Fibroblast of upper back skin (primary cell): ENCODE data around the gene ZSCAN10.
"Not testable (repeated sequence)": the region's sequence is repeated elsewhere in the genome, so short reads cannot be mapped to it uniquely, and the experiment has no call there.

Experiments
- DNase-seq: peaks from one replicate; pipeline ENCODE4 v3.0.0-alpha.2; 2013

ZSCAN10 gene

DNA sequence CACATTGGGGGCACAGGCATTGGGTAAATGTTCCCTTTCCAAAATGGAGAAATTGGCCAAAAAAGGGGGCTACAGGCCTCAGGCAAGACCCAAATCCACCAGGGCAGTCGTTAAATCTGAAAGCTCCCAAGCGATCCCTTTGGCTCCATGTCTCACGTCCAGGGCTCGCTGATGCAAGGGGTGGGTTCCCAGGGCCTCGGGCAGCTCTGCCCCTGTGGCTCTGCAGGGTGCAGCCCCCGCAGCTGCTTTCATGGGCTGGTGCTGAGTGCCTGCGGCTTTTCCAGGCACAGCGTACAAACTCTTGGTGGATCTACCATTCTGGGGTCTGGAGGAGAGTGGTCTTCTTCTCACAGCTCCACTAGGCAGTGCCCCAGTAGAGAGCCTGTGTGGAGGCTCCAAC is 15.7 kb downstream of the ZSCAN10 start:
- DNase-seq: not testable (repeated sequence)

DNA sequence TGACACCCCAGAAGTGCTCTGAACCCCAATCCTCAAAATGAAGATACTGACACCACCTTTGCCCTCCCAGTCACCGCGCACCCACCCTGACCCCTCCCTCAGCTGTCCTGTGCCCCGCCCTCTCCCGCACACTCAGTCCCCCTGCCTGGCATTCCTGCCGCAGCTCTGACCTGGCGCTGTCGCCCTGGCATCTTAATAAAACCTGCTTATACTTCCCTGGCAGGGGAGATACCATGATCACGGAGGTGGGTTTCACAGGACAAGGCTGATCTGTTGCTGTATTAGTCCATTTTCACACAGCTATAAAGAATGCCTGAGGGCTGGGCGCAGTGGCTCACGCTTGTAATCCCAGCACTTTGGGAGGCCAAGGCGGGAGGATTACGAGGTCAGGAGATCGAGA is 17.1 kb downstream of the ZSCAN10 start:
- DNase-seq: not testable (repeated sequence)

DNA sequence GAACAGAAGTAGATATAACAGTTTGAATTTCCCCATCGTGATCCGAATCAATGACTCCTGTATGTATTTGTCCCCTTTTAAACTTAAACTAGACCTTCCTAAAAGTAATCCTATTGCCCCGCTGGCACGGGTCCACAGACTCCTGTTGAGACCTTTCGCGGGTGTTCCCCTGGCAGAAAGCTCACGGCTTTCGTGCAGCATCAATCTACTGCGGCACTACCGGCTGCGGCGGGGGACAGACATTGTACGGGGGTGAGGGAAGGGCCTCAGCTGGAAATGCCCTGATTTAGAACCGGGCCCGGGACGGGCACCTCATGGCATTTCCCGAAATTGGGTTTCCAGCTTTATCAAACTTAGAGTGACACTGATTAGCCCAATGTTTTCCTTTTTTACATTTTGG is 19.1 kb downstream of the ZSCAN10 start:
- no peak for DNase-seq

DNA sequence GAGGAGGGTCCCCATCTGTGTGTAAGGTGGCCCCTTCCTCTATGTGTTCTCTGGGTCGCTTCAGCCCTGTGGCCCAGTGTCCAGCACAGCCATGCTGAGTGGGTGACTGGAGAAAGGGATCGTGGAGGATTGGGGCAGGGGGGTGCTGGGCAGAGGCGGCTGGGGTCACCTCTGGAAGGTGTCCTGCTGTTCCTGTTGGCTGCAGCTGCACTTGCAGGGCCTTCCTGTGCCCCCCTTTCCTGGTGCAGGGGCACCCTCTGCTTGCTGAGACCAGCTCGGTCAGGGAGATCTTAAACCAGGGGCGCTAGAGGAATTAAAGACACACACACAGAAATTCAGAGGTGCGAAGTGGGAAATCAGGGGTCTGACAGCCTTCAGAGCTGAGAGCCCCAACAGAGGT is 22.5 kb downstream of the ZSCAN10 start:
- DNase-seq: no peak

DNA sequence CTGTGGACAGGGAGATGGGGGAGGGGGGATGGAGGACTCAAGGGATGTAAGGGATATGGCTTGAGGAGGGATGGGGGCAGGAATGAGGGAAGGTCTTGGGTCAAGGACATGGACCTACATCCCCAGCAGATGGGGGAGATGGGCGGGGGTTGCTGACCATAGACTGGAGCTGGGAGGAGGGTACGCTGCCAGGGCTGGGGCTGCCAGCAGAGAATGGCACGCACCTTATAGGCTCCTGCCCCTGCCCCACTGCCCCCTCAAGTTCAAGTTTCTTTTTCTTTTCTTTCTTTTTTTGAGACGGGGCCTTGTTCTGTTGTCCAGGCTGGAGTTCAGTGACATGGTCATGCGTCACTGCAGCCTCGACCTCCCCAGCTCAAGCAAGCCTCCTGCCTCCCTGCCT is 23.1 kb downstream of the ZSCAN10 start:
- DNase-seq: not testable (repeated sequence)

DNA sequence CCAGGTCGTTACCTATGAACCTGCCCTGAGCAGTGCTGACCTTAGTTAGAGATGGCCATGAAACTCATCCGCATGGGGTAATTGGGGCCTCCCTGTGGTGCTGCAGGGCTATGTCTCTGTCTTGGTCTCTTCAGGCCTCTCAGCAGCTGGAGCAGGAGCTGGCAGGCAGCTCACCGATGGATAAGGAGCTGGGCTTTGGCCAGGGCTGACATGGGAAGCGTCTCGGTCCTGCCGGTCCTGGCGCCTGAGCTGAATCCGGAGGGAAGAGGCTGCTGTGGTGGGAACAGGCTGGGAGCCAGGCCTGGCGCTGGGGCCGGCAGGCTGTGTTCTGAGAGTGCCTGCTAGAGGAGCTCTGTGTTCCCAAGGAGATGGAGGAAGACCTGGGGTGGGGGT is 23.6 kb downstream of the ZSCAN10 start:
- no peak for DNase-seq

DNA sequence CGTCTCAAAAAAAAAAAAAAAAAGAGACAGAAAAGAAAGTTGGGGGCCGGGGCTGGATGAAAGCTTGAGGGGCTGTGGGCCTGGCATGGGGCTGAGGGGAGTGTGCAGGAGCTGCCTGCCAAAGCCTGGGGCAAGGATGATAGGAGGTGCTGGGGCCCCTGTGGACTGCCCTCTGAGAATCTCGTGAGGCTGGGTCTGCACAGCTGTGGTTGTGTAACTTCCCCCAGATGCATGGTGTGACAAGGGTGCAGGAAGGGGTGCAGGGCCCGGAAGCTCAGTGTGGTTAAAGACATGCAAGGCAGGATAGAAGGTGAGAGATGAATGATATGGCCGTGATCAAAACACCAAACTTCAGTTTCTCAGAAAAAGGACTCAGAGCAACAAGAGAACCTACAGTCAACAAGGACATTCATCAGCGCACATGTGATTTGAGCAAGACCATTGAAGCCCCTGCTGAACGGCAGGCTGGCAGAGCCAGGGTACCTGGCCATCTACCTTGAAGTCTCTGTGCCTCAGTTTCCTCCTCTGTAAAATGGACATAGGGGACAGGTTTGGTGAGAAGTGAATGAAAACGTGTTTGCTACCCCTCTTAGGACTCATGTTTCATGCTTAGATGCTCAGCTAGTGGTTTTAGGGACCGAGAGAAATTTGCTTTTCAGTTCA is 24.1 kb downstream of the ZSCAN10 start:
- no peak for DNase-seq

DNA sequence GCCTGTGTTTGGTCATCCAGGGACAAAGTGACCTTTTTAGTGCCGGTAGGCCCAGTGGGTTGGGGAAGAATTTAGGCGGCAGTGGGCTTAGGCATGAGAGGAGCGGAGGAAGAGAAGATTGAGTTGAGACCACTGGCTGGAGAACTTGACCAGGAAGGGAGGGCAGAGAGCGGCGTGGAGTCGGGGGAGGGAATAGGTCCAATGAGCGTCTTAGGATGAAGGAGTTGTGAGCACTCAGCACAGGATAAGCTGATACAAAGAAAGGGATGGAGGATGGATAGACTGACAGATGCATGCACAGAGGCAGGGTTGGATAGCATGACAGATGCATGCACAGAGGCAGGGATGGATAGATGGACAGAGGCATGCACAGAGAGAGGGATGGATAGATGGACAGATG is 25.6 kb downstream of the ZSCAN10 start:
- no peak for DNase-seq

DNA sequence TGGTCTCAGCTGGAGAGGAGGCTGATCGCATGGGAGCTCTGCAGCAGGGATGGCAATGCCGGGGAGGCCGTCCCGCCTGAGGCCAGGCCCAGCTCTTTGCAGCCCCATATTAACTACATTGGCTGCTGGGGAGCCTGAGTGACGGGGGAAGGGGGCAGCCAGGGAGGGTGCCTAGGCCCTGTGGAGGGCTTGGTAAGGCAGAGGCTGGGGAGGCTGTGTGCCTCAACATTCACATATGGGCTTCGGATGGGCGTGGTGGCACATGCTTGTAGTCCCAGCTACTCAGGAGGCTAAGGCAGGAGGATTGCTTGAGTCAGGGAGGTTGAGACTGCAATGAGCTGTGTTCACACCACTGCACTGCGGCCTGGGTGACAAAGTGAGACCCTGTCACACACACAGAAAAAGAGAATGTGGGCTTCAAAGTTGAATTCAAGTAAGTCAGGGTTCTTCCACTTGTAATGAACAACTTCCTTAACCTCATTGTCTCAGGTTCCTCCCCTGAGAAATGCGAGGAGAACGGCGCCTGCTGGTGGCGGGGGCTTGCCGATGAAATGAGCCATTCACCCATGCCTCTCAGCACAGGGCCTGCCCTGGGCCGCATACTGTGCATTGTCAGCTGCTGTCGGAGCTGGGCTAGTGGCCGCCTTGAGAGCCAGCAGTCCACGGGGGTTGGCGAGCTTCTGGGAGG is 26.4 kb downstream of the ZSCAN10 start:
- DNase-seq: not testable (repeated sequence)

DNA sequence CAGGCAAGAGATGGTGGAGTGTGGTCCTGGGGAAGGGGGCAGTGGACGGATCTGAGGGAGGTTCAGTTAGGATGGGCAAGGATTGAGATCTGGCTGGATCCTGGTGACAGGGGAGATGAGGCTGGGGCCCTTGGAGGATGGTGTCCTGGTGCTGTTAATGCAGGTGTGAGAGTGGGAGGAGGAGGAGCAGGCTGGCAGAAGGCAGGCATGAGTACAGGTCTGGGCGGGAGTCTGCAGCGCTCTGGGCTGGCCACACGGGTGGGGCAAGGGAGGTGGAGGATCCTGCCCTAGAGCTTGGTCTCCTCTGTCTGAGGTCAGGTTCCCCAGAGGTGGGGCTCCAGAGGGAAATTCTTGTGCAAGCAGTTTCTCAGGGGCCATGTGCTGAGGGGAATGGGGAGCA is 26.9 kb downstream of the ZSCAN10 start:
- DNase-seq: not testable (repeated sequence)

DNA sequence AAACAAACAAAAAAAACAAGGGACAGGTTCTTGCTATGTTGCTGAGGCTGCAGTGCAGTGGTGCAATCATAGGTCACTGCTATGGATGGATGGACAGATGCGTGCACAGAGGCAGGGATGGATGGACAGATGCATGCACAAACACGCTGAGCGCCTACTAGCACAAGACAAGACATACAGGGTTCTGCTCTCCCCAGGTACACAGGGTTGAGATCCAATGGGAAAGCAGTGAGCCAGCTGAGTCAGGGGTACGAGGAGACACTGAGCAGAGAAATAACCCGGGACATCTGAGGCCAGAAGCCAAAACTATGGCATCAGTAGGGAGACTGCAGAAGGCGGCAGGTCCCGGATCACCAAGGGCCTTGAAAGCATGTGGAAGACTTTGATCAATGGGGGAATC is 27.4 kb downstream of the ZSCAN10 start:
- no peak for DNase-seq

DNA sequence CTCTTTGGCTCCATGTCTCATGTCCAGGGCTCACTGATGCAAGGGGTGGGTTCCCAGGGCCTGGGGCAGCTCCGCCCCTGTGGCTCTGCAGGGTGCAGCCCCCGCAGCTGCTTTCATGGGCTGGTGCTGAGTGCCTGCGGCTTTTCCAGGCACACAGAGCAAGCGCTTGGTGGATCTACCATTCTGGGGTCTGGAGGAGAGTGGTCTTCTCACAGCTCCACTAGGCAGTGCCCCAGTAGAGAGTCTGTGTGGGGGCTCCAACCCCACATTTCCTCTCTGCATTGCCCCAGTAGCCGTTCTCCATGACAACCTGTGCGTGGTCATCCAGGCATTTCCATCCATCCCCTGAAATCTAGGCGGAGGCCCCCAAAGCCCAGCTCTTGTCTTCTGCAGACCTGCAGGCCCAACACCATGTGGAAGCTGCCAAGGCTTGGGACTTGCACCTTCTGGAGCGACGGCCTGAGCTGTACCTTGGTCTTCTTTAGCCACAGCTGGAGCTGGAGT is 28.4 kb downstream of the ZSCAN10 start:
- DNase-seq: no peak

DNA sequence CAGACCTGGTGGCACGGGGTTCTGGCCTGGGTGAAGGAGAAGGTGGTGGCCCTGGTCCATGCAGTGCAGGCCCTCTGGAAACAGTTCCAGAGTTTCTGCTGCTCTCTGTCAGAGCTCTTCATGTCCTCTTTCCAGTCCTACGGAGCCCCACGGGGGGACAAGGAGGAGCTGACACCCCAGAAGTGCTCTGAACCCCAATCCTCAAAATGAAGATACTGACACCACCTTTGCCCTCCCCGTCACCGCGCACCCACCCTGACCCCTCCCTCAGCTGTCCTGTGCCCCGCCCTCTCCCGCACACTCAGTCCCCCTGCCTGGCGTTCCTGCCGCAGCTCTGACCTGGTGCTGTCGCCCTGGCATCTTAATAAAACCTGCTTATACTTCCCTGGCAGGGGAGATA is 29.9 kb downstream of the ZSCAN10 start:
- not testable (repeated sequence) for DNase-seq

DNA sequence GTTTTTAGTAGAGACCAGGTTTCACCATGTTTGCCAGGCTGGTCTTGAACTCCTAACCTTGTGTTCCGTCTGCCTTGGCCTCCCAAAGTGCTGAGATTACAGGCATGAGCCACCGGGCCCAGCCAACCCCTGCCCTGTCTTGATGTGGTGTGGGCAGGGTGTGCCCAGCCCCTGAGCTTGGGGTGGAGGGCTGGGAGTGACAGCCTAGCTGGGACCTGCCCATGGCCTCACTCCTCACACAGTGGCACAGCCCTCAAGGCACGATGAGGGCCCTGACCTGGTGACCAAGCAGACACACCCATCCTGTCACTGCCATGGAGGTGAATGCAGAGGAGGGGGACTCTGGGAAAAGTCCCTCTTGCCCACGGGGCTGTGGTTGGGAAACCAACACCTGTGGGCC is 30.6 kb downstream of the ZSCAN10 start:
- no peak for DNase-seq

DNA sequence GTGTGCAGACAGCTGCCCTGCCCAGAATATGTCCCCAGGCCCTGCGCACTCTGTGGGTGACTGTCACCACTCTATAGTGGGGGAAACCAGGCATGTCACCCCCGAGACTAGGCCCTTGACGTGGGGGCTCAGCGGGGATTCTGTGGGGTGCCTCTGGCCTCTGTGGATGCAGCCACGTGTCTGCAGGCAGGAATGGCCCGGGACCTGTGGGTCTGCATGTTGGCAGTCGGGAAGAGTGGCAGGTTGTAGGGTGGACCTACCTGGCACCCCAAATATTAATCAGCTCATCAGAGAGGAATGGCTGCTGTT is 32.7 kb downstream of the ZSCAN10 start:
- DNase-seq: no peak

DNA sequence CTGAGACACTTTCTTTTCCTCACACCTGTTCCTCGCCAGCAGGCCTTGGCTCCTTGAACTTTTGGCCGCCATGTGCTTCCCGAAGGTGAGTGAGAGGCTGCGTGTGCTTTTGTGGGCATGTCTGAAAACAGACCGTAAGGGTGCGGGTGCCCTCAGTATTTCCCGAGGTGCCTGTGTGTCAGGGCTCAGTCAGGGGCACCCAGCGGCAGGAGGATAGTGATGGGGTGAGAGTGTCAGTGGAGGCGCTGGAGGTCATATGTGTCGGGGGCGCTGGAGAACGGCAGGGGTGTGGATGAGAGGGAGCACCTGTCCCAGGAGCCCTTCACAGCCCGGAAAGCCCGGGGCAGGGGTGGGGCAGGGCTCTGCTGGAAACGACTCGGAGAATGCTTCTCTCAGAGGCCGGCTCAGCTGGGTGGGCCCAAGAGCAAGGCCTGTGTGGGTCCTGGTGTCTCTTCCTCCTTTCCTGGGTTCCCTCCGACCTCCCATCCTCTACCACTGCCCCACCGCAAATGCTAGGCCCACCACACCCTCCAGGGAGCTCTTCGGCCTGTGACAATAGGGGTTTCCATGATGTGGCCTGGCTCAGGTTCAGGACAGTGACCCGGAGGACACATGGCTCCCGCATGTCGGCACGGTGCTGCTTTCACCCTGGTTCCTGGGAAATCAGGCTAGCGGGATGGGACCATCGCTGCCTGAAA is 33.2 kb downstream of the ZSCAN10 start:
- no peak for DNase-seq

DNA sequence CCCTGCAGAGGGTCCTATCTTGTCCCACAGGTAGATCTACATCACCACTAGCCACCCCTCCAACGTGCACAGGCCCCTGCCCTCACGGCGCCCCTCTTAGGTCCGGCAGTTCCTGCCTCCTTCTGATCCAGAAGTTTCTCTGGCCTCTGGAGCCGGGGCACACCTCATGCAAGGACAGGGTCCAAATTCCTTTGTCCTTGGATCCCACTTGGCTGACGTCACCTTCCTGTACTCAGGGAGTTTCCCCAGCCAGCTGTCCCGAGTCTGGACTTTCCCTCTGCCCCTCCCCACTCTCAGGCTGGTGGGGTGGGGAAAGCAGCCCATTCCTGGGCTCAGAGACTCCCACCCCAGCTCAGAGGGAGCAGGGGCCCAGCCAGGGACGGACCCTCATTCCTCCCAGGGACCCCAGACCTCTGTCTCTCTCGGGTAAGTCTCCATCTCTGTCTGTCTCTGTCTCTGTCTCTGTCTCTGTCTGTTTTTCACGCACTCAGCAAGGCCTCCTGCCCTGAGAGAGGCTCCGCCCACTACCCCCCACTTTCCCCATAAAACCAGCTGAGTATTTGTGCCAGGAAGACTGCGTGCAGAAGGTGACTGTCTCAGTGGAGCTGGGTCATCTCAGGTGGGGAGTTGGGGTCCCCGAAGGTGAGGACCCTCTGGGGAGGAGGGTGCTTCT is 33.9 kb downstream of the ZSCAN10 start, which contains the start of gene IL32:
IL32 (plus strand) TSS at position 572 of the 673 bp plus-strand sequence. CDS start 172 bp downstream, outside the sequence.
- peak; percentile 76 for DNase-seq

DNA sequence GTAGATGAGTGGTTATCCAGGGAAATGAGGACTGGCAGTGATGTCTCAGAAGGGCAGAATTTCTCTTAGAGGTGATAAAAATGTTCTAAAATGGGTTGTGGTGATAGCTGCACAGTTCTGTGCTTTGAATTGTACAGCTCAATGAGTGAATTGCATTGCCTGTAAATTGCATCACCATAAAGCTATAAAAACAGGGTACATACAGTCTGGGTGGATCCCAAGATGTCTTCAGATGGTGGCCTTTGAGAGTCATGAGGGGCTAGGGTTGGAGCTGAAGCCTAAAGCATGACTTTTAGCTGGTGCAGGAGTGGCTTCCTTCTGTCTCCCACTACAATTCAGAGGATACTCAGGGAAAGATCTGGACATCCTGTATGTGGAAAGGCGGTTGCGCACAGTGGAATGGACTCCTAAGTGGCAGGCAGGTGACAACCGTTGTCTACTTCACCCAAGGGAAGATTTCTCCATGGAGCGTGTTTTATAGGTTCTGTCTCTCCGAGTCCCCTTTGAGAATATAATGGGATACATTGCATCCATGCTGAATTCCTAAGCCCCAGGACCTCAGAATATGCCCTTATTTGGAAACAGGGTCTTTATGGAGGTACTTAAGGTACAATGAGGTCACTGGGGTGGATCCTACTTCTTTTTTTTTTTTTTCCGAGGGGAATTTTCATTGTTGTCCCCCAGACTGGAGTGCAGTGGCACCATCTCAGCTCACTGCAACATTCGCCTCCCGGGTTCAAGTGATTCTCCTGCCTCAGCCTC is 35.3 kb downstream of the ZSCAN10 start:
- DNase-seq: peak; percentile 17

DNA sequence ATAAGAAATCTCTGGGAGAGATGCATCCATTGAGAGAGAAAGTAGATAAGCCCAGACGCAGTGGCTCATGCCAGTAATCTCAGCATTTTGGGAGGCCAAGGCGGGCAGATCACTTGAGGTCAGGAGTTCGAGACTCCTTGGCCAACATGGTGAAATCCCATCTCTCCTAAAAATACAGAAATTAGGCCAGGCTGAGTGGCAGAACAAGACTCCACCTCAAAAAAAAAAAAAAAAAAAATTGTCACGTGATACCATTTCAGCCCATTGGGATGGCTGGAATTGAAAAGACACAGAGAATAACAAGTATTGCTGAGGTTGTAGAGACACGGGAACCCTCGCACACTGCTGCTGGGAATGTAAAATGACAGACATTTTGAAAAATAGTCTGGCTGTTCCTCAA is 36.5 kb downstream of the ZSCAN10 start:
- DNase-seq: no peak

DNA sequence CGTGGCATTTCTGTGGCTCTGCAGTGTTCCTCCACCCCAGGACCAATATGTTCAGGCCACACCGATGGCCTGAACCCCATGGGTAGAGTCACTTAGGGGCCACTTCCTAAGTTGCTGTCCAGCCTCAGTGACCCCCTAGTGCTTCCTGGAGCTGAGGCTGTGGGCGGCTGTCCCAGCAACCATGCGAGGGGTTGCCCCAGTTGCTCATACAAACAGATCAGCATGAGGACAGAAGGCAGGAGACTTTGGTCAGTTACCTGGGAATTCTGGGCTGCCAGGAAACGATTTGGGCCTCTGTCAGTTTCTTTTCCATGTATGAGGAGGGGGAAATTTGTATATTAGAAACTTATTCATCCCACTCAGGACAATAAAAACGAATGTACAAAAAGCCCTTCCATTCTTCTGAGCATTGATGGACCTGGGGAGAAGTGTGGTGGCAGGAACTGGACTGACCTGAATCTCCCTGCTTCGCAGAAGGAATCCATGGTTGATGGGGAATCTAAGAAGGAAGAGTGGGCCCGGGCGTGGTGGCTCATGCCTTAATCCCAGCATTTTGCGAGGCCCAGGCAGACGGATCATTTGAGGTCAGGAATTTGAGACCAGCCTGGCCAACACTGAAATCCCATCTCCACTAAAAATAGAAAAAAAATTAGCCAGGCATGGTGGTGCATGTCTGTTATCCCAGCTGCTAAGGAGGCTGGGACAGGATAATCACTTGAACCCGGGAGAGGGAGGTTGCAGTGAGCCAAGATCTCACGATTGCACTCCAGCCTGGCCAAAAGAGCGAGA is 38.6 kb downstream of the ZSCAN10 start:
- no peak for DNase-seq

DNA sequence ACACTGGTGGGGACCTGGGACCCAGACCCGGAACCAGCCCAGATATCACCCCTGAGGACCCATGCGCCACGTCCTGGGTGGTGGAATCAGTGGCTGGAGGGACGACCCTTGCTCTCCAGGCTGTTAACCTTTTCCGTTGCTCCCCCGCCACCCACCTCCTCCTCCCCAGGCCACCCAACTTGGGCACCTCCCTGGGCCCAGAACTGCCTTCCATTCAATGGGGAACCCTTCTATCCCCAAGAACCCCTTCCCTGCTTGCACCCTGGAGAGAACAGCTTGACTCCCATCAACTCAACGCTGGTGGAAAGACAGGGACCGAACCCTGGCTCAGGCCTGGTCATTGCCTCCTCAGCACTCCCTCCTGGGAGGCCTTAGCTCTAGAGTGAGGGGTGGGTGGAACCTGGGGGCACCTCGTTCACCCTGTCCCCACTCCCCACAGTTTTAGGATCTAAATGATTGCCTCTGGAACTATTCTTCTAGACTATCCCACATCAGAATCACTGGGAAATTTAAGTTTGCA is 39.3 kb downstream of the ZSCAN10 start:
- no peak for DNase-seq
